GM21515 (cell line): ENCODE measurements around the gene TNRC18.
"Not testable (repeated sequence)": the region's sequence is repeated elsewhere in the genome, so short reads cannot be mapped to it uniquely, and the experiment has no call there.

Experiments used
- ATAC-seq: cut with Tn5 transposase; IDR thresholded peaks from one replicate; pipeline ENCODE4 v1.9.1; 2021; ENCODE audit not compliant: unreplicated experiment

The TNRC18 gene

DNA sequence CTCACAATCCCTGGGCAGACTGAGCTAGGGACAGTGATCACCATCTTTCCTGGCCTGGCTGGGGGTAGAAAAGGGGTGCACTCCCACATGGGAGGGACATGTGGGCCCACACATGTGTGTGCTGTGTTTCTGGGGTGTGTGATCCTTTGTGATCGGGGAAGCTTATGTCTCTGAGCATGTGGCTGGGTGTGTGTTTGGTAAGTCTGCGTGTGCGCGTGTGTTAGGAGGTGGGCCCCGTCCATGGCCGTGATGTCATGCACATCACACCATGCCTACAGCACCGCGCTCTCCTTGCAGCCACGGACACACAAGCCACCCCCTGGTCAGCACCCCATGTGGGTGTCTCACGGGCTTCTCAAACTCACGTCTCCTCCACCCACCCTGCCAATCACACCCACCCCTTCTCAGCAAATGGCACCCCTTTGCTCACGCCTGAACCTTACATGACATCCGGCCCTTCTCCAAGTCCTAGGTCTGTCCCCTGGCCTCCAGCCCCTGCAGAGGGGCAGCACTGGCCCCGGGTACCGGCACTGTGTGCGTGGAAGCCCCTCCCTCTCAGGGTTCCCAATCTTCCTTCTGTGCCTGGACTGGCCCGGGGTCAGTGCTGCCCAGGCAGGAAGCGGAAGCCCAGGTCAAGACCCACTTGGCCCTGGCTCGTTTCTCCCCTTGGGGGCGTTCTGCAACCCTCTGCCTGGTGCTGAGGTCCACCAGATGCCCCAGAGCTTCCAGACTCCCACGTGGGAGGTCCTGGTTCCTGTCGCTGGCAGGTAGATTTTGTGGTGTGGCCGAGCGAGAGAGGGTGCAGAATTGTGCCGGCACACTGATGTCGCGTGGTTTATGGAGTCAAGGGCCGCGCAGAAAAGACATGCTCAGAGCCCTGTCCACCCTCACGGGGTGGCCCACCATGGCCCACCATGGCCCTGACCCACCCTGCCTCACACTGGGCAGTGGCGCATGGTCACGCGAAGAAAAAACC is 128.3 kb downstream of the TNRC18 start:
- ATAC-seq, result no peak

DNA sequence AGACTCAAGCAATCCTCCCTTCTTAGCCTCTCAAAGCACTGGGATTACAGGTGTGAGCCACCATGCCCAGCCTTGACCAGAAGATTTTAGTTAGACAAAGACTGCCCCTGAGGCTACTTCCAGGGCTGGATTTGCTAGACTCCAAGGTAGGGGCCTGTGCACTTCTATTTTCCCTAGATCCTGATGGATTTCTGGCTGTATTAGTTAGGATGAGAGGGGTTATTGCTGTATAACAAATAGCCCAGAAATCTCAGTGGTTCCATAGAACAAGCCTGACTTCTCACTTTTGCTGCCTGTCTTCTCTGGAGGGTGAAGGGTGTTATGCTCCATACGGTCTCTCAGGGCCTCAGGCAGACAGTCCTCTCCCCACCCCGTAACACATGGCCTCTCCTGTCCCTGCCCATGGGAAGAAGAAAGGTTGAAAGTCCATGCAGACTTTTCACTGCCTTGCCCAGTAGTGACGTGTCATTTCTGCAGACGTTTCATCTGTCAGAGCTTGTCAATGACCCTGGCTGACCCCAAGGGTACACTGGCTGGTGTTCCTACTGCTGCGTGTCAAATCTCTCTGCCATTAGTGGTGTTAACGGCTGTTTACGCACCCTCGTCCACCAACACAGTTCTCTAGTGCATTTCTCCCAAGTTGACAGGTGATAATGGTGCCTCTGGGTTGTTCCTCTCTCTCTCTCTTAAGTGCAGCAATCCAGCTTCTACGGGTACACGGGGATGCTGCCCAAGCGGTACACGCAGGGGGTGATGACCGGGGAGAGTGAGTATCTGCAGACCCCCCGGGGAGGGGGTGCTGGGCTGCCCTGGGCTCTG is 129.3 kb downstream of the TNRC18 start:
- ATAC-seq, result no peak

DNA sequence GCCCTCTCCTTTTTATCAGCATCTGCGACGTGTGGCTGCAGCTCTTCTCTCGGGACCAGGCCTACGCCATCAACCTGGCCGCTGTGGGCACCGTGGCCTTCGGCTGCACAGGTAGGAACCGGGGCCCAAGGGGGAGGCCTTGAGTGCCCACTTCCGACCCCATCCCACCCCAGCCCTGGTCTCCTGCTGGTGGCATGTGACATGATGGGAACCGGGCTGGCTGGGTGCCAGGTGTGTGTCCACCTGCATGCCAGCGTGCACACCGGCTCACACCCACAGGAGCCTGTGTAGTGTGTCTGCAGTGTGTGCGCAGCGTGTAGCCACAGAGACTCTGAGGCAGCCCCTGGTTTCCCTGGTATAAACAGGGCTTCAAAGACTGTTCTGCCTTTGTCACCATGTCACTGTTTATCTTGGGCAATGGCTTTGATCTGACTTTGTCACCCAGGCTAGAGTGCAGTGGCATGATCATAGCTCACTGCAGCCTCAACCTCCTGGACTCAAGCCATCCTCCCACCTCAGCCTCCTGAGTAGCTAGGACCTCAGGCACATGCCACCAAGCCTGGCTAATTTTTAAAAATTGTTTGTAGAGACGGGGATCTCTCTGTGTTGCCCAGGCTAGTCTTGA is 131.8 kb downstream of the TNRC18 start:
- ATAC-seq, result not testable (repeated sequence)

DNA sequence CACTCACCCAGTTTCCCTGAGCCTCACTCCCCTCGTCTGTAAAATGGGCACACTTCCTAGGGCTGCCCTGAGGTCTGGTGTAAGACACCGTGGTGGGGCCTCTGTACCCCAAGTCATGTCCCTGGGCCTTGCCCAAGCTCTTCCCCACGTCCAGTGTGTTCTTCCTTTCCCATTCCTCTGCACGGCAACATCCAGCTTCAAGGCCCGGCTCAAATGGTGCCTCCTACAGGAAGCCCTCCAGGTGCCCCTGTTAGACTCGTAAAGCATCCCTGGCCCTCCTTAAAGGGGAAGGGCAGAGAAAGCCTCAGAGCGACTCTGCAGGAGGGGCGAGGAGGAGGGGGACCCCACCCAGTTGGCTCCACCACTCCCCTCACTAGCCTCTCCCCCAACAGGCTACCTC is 132.3 kb downstream of the TNRC18 start:
- ATAC-seq, result no peak

- no peak for ATAC-seq
Observed at GRCh38 chr7:5289355-5289754, 134.3 kb downstream of the TNRC18 start.

DNA sequence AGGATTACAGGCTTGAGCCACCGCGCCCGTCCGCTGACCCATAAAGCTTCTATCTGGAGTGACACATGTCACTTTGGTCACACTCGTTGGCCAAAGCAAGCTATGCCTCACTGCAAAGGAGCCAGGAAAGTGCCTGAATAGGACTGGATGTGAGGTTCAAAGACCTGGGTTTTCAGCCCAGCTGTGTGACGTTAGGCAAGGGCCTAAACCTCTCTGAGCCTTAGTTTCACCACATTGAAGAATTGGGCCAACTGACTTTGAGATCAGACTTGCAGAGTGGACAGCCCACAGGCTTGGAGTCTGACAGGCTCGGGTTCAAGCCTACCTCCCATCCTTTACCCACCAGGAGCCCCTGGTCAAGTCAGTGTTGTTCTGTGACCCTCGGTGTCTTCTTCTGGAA is 135.1 kb downstream of the TNRC18 start:
- not testable (repeated sequence) for ATAC-seq

DNA sequence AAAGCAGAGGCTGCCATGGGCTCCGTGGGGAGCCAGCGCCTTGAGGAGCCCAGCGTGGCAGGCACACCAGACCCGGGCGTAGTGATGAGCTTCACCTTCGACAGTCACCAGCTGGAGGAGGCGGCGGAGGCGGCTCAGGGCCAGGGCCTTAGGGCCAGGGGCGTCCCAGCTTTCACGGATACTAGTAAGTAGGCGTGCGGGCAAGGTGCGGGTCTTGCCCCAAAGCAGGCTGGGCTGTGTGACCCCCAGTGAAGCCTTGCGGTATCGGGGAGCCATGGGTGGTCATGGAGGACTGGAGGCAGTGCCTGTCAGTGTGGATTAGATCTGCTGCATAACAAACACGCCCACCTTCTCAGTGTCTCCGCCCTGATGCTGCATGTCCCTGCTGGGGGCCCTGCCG is 135.8 kb downstream of the TNRC18 start:
- no peak for ATAC-seq

DNA sequence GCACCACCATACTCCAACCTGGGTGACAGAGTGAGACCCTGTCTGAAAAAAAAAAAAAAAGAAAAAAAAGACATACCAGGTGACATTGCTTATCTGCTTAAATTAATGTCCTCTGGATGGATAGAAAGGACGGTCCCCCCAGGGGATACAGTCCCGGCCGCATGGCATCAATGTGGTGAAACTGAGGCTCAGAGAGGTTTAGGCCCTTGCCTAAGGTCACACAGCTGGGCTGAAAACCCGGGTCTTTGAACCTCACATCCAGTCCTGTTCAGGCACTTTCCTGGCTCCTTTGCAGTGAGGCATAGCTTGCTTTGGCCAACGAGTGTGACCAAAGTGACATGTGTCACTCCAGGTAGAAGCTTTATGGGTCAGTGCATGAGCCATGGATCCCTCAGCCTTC is 136.3 kb downstream of the TNRC18 start:
- not testable (repeated sequence) for ATAC-seq

DNA sequence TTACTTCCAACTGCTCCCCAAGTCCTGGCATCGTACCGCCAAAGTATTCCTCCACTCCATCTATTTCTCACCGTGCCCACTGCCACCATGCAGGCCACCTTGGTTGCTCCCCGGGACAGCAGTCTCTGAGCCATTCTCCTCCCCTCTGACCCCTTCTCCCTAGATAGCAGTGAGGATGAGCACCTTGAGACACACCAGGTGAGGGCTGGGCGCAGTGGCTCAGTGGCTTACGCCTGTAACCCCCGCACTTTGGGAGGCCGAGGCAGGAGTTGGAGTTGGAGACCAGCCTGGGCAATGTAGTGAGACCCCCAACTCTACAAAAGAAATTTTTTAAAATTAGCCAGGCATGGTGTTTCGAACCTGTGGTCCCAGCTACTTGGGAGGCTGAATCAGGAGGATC is 136.7 kb downstream of the TNRC18 start:
- ATAC-seq, result no peak

- no peak for ATAC-seq
Observed at GRCh38 chr7:5284304-5285281, 139.0 kb downstream of the TNRC18 start.

DNA sequence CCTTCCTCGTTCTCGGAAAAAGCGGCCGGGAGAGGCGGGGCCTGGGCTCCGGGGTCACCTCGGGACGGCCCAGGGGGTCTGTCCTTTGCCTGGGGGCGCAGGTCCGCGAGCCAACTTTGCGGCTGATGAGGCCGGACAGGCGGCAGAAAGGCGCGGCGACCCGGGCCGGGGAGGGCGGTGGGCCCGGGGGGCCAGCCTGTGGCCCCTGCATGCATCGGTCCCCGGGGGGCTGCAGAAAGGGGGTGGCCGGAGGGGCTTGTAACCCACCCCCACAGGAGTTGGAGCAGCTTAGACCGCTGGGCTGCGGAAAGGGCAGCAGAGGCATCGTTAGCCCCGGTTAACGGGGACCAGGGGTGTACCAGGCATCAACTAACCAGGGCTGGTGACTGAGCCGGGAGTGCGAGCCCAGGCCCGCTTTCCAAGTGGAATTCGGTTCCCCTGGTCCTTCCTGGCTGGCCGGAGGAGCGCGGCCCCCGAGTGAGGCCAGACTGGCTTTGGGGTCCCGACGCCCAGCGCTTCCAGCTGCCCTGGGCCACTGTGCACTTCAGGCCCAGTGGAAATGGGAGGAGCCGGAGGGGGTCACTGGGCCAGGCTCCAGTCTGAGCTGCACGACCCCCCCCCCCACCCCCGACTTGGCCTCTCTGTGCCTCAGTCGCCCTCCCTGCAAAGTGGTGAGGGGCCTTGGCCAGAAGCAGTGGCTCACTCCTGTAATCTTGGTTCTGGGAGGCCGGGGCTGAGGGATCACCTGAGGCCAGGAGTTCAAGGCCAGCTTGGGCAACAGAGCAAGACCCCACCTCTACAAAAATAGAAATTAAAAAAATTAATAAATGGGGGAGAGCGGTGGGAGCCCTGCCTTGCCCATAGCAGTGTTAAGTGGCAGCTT is 140.0 kb downstream of the TNRC18 start:
- no peak for ATAC-seq

GRCh38 chr7:5282543-5283316 is 140.9 kb downstream of the TNRC18 start, which contains the start of gene SLC29A4:
Gene SLC29A4, plus strand, starts transcription at chr7:5282943. Its CDS starts 4,874 bp downstream, at chr7:5287817.
- ATAC-seq, result no peak

GRCh38 chr7:5281598-5282500 is 141.8 kb downstream of the TNRC18 start:
- not testable (repeated sequence) for ATAC-seq

DNA sequence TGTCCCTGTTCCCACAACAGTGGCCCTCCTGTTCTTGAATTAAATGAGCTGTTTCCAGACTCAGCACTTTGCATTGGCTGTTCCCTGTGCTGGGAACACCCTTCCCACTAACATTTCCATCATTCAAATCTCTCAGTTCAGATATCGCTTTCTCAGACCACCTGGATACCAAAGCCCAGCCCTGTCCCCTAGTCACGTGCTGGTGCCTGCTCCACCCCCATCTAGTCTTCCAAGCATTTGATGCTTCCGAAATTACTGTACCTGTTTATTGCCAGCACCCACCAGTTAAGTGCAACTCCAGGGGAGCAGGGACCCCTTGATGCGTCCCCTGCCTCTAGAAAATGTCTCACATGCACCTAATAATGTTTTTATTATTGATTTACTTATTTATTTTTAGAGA is 143.9 kb downstream of the TNRC18 start:
- no peak for ATAC-seq

- ATAC-seq, result no peak
Observed at GRCh38 chr7:5278766-5279165, 144.9 kb downstream of the TNRC18 start.

GRCh38 chr7:5276611-5277010 is 147.0 kb downstream of the TNRC18 start:
- ATAC-seq, result no peak

DNA sequence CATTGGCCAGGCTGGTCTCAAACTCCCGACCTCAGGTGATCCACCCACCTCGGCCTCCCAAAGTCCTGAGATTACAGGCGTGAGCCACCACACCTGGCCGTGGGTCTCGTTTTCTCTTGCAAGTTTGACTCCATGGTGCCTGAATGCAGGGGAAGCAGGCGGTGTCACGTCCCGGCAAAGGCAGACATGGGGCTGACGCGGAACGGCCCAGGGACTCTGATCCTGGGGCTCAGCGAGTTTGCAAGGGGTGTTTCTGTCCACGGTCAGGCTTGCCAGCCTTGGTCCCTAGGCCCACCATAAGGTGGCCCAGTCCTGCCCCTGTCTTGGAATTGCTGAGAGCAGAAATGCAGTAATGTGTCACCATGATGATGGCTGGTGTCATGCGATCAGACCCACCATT is 147.5 kb downstream of the TNRC18 start:
- ATAC-seq, result not testable (repeated sequence)
